HepG2 (cell line): Measurements from ENCODE around the gene FOXE3. TPM values are rescaled to one million over a fixed set of nuclear protein-coding genes. Genes with fewer than 3 reads are reported as not detected.

Source experiments
- ATF7 ChIP-seq, 2 experiments: fragments of 450-650 bp in 1 of 2; sonication (generic) in 1 of 2; formaldehyde crosslinking in 1 of 2; IDR thresholded peaks; 2 replicates each; pipeline versions ENCODE4 v1.4.0 to v1.6.1; 2016 to 2020; ENCODE audit warnings: antibody characterized with exemption in 1 of 2, mild to moderate bottlenecking in 1 of 2, missing genetic modification reagents in 1 of 2
- CCAR2 ChIP-seq: fragments of 200-400 bp; formaldehyde crosslinking; optimal IDR thresholded peaks from 2 replicates; pipeline ENCODE3; 2018; ENCODE audit warnings: low read depth, mild to moderate bottlenecking, low read length, moderate library complexity
- GPBP1L1 ChIP-seq: sonication (generic); formaldehyde crosslinking; IDR thresholded peaks from 2 replicates; pipeline ENCODE4 v1.5.0; 2020; ENCODE audit warnings: mild to moderate bottlenecking, missing genetic modification reagents
- HNRNPL ChIP-seq: fragments of 200-400 bp; formaldehyde crosslinking; IDR thresholded peaks from 2 replicates; pipeline ENCODE4 v1.6.1; 2017; ENCODE audit warnings: mild to moderate bottlenecking, low read depth, low read length
- LRRFIP1 ChIP-seq: sonication (generic); formaldehyde crosslinking; conservative IDR thresholded peaks from 2 replicates; pipeline ENCODE4 v1.4.0; 2020; ENCODE audit warnings: missing genetic modification reagents
- MIER3 ChIP-seq: IDR thresholded peaks from 2 replicates; pipeline ENCODE4 v1.6.1; 2016; ENCODE audit warnings: missing compliant biosample characterization, borderline replicate concordance
- MZF1 ChIP-seq: sonication (generic); formaldehyde crosslinking; IDR thresholded peaks from 2 replicates; pipeline ENCODE4 v1.8.1; 2023; ENCODE audit warnings: mild to moderate bottlenecking, missing genetic modification reagents, borderline replicate concordance
- NCOA2 ChIP-seq: sonication (generic); formaldehyde crosslinking; IDR thresholded peaks from 2 replicates; pipeline ENCODE4 v1.8.0; 2022; ENCODE audit warnings: inconsistent platforms
- NR3C1 ChIP-seq: sonication (generic); formaldehyde crosslinking; IDR thresholded peaks from 2 replicates; pipeline ENCODE4 v1.4.0; 2020; ENCODE audit warnings: missing genetic modification reagents
- PAX8 ChIP-seq: sonication (generic); formaldehyde crosslinking; IDR thresholded peaks from 2 replicates; pipeline ENCODE4 v1.8.0; 2022; ENCODE audit warnings: mild to moderate bottlenecking, missing genetic modification reagents, borderline replicate concordance
- PPARG ChIP-seq: conservative IDR thresholded peaks from 2 replicates; pipeline ENCODE4 v1.6.1; 2016; ENCODE audit warnings: missing biosample characterization, missing genetic modification reagents
- SRSF4 ChIP-seq: fragments of 200-400 bp; formaldehyde crosslinking; IDR thresholded peaks from one replicate; pipeline ENCODE4 v1.6.1; 2018; ENCODE audit warnings: mild to moderate bottlenecking, low read depth, low read length, moderate library complexity; ENCODE audit not compliant: poor library complexity, severe bottlenecking
- ZFY ChIP-seq: sonication (generic); formaldehyde crosslinking; IDR thresholded peaks from 2 replicates; pipeline ENCODE4 v1.4.0; 2020; ENCODE audit warnings: missing genetic modification reagents
- ZNF564 ChIP-seq: sonication (generic); formaldehyde crosslinking; IDR thresholded peaks from 2 replicates; pipeline ENCODE4 v1.8.1; 2023; ENCODE audit warnings: mild to moderate bottlenecking, missing genetic modification reagents
- ZNF773 ChIP-seq: sonication (generic); formaldehyde crosslinking; IDR thresholded peaks from 2 replicates; pipeline ENCODE4 v1.4.0; 2020; ENCODE audit warnings: missing genetic modification reagents, borderline replicate concordance
- ZNF782 ChIP-seq: sonication (generic); formaldehyde crosslinking; IDR thresholded peaks from 2 replicates; pipeline ENCODE4 v1.4.0; 2020; ENCODE audit warnings: missing genetic modification reagents, mild to moderate bottlenecking, borderline replicate concordance
- ZNF879 ChIP-seq: sonication (generic); formaldehyde crosslinking; IDR thresholded peaks from 2 replicates; pipeline ENCODE4 v1.8.1; 2023; ENCODE audit warnings: missing genetic modification reagents
- polyA plus RNA-seq, 8 experiments: library from polyadenylated mRNA; depleted of rRNA in 3 of 8; stranded (reverse) in 7 of 8; unstranded in 1 of 8; fragments of >200 nt; fragmentation: Illumina TruSeq in 4 of 8; extraction: Trizol in 4 of 8; gene quantifications; 2 replicates each; pipeline versions ENCODE4 v1.2.1 to v1.2.3, GENCODE V29; 2011 to 2016; ENCODE audit warnings: low read depth in 4 of 8, missing spikeins in 1 of 8, mixed read lengths in 1 of 8; ENCODE audit not compliant: insufficient read depth in 1 of 8
- total RNA-seq, 5 experiments: library from RNA; depleted of rRNA; stranded (reverse); fragments of >200 nt; fragmentation: Illumina TruSeq; extraction: Trizol; gene quantifications; 2 replicates each; pipeline ENCODE4 v1.2.3, GENCODE V29; 2016; ENCODE audit warnings: low read depth in 1 of 5
- TF ChIP-seq, protein P1 (sequence below): sonication (generic); IDR thresholded peaks from 2 replicates; pipeline ENCODE4 v1.6.1; 2016; ENCODE audit warnings: low read depth, borderline replicate concordance
- TF ChIP-seq, protein P2 (sequence below): IDR thresholded peaks from 2 replicates; pipeline ENCODE4 v1.4.0; 2020; ENCODE audit warnings: mild to moderate bottlenecking, missing genetic modification reagents
- TF ChIP-seq, protein P3 (sequence below): sonication (generic); formaldehyde crosslinking; IDR thresholded peaks from 2 replicates; pipeline ENCODE4 v1.5.0; 2020; ENCODE audit warnings: mild to moderate bottlenecking, missing genetic modification reagents

FOXE3 gene
- total and polyA plus RNA-seq, 2 of the 13 experiments (the other 11 are each of a cell fraction or from before 2014, with no cell fraction given), result not detected

DNA sequence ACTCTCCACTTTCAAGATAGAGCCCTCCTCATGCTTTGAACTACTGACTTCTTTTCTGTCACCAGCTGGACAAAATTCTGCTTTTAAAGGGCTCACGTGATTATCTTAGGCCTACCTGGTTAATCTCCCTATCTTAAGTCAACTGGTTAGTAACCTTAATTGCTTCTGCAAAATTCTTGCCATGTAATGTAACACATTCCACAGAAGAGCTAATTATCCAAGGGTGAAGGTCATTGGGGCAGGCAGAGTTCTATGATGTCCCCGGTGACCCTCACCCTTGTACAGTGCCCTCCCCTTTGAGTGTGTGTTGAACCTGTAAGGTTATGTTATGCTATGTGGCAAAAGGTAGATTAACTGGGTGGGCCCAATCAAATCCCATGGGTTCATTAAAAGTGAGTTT is 25.2 kb upstream of the FOXE3 start (continued):
- TF ChIP-seq ZNF564 (CRISPR knock-in tag), result no peak
- no peak for TF ChIP-seq MZF1 (CRISPR knock-in tag)
- no peak for TF ChIP-seq PAX8 (CRISPR knock-in tag)
- no peak for TF ChIP-seq ZNF782 (CRISPR knock-in tag)
- no peak for TF ChIP-seq ZNF879 (CRISPR knock-in tag)
- TF ChIP-seq CCAR2, result no peak
- TF ChIP-seq HNRNPL, result no peak
- TF ChIP-seq PPARG (CRISPR knock-in tag), result peak; percentile 80
- no peak for TF ChIP-seq SRSF4
- no peak for TF ChIP-seq NR3C1
- TF ChIP-seq NCOA2 (CRISPR knock-in tag), result peak; percentile 67; the same call in 1 of the 2 replicates
- TF ChIP-seq MIER3 (CRISPR knock-in tag), result no peak
- TF ChIP-seq GPBP1L1, result no peak
- TF ChIP-seq ZFY, result no peak
- no peak for TF ChIP-seq ZNF773 (CRISPR knock-in tag)
- TF ChIP-seq, protein P1, sequence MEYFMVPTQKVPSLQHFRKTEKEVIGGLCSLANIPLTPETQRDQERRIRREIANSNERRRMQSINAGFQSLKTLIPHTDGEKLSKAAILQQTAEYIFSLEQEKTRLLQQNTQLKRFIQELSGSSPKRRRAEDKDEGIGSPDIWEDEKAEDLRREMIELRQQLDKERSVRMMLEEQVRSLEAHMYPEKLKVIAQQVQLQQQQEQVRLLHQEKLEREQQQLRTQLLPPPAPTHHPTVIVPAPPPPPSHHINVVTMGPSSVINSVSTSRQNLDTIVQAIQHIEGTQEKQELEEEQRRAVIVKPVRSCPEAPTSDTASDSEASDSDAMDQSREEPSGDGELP, result no peak
- TF ChIP-seq LRRFIP1 (CRISPR knock-in tag), result no peak
- TF ChIP-seq, protein P2, sequence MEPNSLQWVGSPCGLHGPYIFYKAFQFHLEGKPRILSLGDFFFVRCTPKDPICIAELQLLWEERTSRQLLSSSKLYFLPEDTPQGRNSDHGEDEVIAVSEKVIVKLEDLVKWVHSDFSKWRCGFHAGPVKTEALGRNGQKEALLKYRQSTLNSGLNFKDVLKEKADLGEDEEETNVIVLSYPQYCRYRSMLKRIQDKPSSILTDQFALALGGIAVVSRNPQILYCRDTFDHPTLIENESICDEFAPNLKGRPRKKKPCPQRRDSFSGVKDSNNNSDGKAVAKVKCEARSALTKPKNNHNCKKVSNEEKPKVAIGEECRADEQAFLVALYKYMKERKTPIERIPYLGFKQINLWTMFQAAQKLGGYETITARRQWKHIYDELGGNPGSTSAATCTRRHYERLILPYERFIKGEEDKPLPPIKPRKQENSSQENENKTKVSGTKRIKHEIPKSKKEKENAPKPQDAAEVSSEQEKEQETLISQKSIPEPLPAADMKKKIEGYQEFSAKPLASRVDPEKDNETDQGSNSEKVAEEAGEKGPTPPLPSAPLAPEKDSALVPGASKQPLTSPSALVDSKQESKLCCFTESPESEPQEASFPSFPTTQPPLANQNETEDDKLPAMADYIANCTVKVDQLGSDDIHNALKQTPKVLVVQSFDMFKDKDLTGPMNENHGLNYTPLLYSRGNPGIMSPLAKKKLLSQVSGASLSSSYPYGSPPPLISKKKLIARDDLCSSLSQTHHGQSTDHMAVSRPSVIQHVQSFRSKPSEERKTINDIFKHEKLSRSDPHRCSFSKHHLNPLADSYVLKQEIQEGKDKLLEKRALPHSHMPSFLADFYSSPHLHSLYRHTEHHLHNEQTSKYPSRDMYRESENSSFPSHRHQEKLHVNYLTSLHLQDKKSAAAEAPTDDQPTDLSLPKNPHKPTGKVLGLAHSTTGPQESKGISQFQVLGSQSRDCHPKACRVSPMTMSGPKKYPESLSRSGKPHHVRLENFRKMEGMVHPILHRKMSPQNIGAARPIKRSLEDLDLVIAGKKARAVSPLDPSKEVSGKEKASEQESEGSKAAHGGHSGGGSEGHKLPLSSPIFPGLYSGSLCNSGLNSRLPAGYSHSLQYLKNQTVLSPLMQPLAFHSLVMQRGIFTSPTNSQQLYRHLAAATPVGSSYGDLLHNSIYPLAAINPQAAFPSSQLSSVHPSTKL (CRISPR knock-in tag), result 0 out of 2 replicates have a peak, but pooled peaks have one; percentile 14
- TF ChIP-seq, protein P3, sequence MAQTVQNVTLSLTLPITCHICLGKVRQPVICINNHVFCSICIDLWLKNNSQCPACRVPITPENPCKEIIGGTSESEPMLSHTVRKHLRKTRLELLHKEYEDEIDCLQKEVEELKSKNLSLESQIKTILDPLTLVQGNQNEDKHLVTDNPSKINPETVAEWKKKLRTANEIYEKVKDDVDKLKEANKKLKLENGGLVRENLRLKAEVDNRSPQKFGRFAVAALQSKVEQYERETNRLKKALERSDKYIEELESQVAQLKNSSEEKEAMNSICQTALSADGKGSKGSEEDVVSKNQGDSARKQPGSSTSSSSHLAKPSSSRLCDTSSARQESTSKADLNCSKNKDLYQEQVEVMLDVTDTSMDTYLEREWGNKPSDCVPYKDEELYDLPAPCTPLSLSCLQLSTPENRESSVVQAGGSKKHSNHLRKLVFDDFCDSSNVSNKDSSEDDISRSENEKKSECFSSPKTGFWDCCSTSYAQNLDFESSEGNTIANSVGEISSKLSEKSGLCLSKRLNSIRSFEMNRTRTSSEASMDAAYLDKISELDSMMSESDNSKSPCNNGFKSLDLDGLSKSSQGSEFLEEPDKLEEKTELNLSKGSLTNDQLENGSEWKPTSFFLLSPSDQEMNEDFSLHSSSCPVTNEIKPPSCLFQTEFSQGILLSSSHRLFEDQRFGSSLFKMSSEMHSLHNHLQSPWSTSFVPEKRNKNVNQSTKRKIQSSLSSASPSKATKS (CRISPR knock-in tag), result no peak
- no peak for TF ChIP-seq ATF7 (IDR thresholded peaks at IDR 0.05)
- TF ChIP-seq ATF7 (CRISPR knock-in tag; IDR thresholded peaks at IDR 0.05), result no peak
